ENCODE results near the gene MAML3.

DNA sequence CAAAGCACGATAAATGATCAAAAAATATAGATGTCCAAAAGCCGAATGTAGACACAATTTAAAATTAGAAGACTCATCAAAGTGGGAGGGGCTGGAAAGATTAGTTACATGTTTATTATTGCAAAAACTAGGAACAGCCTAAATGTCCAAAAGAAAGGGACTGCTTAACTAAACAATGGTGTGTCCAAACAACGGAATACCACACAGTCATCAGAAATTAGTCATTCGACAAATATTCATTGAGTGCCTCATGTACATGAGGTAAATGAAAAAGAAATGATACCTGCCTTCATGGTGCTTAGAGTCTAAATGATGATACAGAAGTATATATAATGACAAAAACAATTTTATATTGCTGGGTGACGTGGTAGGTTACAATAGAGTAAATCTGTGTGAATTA lies 139.7 kb downstream of the MAML3 start:
- no peak for TF ChIP-seq POLR2A (IDR thresholded peaks at IDR 0.05; ENCODE audit: low read length)
- no peak for TF ChIP-seq GATA1 (IDR thresholded peaks at IDR 0.05; ENCODE audit: low read depth, low read length)
